ENCODE results near the gene SYNJ2.

The SYNJ2 gene

GRCh38 chr6:157996918-157997702 lies 15.4 kb downstream of the SYNJ2 start:
- no peak for DNase-seq (ENCODE audit: low spot score)

DNA sequence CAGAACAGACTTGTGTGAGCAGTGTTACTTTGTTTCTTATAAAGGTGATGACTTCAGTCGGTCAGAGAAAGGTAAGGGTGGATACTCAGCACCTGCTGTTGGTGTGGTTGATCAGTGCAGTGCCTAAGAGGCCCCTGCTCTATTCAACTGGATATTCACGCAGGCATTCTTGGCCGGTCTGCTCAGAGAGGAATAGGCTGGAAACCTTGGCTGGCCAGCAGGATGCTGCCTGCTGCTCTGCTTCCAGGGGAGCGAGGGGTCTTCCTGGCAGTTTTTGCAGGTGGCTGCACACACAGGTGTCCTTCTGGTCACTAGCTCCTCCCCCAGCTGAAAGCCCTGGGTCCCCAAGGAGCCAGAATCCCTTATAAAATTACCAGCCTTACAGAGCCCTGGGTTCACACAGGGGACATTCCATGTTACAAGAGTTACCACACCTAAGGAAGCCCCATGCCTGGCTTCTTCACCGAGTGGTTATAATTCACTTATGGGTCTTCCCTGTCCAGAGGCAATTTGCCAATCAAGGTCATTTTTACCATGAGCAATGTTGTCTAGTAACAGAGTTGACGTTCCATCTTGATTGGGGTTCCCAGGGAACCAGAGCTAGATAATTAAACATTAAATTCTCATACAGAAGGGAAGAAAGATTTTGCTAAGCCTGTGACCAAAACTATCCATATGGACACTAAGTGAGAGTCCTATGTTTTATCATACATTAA lies 16.4 kb downstream of the SYNJ2 start:
- no peak for DNase-seq (ENCODE audit: low spot score)

DNA sequence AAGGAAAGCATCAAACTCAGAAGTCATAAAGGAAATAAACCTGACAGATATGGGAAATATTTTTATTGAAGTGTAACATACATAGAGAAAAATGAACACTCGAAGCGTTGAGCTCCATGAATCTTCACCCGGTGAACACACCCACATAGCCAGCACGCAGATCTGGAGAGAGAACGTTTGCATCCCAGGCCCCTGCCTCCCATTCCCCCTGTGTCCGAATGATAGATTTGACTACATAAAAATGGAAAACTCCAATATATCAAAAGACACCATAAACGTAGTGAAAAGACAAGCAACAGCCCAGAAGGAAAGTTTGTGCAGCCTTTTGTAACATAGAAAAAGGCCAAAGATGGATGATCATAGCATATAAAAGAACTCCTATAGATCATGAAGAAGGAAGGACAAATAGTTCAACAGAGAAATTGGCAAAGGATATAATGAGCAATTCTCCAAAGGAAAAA lies 17.1 kb downstream of the SYNJ2 start:
- DNase-seq (ENCODE audit: low spot score) = no peak

DNA sequence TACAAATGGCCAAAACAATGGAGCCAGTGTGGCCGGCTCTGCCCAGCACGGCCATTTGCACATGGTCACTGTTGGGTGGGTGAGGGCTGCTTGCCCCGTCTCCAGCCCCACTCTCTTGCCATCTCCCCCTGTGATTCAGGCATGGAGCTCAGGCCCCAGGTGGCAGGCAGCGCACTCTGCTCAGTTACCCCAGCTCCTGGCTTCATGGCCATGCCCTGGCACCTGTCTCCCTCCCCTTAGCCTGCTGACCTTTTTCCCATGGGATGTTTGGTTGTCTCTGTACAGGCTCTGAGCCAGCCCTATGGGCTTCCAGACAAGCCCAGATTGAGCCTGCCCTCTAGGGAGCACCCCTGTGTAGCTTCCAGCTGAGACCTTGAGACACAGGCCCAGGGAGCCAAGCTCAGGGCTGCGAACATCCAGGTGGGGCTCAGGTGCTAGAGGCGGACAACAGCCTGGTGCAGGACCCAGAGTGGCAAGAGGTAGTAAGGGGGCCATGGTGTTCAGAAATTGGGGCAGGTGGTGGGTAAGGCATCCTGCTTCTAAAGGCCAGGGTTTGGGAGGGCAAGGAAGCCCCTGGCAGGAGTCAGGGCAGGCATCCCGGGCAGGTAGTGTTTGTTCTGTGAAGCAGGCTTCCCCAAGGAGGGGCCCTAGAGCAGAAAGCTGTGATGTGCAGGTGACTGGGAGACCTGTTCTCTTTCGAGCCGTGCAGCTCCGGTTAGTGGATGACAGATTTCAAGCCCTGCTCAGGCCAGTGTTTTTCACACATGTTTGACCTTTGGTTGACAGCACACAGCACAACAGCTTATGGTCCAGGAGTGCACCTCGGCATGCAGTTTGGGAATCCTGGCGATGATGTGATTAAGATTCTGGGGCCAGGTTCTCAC lies 17.7 kb downstream of the SYNJ2 start:
- DNase-seq (ENCODE audit: low spot score) = no peak

DNA sequence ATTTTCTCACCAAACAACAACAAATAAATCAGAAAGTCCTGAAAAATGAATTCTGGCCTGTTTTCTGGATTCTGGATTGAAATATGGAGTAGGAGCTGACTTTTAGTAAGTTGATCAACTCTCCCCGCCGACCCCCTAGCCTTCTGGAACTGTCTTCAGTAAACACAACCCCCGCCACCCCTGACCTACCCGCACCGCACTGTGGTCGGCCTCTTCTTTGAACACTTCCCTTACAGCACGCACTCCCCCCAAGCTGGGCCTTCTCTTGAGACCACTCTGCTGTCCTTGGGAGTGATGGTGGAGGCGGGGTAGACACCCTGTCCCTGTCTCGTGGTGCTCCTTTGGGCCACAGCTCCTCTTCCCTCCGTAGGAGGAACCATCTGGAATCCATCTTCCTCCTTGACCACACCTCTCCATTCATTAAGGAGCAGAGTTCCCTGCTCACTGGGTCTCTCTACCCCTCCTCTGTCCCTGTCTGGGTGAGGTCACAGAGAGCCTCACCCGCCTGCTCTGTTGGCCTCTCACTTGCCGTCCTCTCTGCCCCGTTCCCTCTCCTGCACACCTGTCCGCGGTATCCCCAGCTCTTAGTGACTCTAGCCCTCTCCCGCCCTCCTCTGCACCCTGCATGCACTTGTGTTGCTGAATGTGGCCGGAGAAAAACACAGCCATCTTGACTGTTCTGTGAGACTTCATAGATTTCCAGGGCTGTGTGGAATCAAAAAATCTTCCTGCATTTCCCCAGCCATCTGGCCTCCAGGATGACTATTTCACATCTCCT lies 19.1 kb downstream of the SYNJ2 start:
- DNase-seq (ENCODE audit: low spot score) = no peak

DNA sequence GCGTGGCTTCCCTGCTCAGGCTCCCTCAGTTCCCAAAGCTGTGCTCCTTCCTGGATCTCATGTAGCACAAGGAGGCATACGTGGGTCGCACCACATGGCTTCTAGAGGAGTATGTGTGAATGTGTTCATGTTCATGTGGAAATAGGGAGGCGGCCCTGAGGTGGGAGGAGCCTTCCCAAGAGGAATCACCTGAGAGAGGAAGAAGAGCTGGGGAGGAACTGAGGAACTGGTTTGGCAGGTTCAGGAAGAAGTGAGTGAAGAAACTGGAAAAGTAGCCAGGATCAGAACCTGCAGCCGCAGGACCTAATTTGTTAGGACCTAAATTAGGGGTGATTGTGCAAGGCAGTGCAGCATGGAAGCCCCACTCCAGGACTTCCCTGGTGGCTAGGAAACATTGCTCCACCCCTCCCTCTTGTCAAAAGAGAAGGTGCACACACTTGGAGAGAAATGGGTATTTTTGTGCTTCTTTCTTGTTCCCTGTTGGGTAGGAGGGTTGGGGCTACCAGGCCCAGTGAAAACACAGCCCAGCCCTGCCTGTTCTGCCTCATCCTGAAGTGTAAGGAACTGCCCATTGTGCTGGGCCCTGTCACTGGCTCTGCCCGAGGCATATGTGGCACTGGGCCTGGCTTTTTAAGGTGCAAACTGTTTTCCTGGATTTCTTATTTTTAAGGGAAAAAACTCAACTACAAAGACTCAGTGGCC lies 20.7 kb downstream of the SYNJ2 start:
- no peak for DNase-seq (ENCODE audit: low spot score)

DNA sequence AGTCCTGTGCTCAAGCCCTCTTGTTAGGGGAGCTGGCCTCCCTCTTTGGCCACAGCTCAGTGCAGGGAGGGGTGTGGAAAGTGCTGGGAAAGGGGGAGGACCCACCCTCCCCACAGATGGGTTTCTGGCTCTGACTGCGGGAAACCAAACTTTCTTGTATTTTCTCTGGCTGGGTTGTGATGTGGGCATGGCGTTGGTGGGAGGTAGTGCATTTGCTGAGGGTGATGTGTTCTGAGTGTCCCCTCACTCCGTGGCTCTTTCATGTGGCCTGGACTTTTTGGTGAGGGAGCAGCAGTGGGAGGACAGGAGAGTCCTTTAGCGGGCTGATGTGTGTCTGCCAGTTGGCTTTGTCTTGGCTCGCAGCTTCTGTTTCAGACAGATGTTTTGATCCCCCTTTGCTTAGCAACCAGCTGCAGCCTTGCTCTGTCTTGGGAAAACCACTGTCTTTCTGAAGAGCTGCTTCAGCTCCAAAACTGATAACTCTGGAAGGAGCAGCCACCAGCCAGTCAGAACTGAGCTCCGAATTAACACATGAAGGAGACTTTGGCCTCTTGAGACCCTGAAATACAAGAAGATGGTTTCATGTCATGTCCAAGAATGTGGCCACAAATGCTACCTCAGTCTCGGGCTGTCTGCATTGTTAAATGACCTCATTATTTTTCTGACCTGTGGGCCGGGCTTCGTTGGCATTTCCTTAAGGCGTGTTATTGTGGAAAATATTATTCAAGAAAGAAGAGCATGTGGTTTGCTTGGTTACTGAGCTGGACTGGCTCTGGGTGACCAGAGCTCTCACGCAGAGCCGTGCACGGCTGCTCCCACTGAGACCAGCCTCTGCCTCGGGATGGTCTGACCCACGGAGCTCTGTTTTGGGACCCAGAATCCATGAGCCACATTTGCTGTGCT lies 21.5 kb downstream of the SYNJ2 start:
- no peak for DNase-seq (ENCODE audit: low spot score)

GRCh38 chr6:158003910-158004700 lies 22.4 kb downstream of the SYNJ2 start:
- DNase-seq (ENCODE audit: low spot score) = no peak

GRCh38 chr6:158004701-158005095 lies 23.0 kb downstream of the SYNJ2 start:
- no peak for DNase-seq (ENCODE audit: low spot score)

DNA sequence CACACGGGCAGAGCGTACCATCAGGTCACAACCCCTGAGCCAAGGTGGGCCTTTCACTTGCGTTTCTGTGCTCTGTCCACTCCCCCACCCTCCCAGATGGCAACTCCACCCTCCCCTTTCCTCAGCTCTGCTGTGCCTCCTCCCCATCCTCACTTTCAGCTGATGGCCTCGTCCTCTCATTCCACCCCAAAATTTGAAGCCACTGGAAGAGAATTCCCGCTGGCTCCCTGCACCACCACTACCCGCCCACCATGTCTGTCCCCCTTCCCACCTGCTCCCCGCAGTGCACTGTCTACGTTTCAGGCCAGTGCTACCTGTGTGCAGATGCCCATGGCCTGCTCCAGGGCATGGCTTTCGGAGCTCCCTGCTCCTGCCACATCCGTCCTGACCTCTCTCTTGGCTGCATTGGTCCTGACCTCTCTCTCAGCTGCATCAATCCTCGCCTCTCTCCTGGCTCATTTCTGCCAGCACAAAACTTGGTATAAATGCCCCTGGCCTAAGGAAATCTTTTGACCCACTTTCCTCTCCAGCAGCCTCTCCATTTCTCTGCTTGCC lies 24.0 kb downstream of the SYNJ2 start:
- DNase-seq (ENCODE audit: low spot score) = no peak

- no peak for DNase-seq (ENCODE audit: low spot score)
Measured at GRCh38 chr6:158006331-158006730, 24.7 kb downstream of the SYNJ2 start.

GRCh38 chr6:158006821-158007570 lies 25.3 kb downstream of the SYNJ2 start:
- no peak for DNase-seq (ENCODE audit: low spot score)

GRCh38 chr6:158008864-158009113 lies 27.1 kb downstream of the SYNJ2 start:
- DNase-seq (ENCODE audit: low spot score) = no peak

DNA sequence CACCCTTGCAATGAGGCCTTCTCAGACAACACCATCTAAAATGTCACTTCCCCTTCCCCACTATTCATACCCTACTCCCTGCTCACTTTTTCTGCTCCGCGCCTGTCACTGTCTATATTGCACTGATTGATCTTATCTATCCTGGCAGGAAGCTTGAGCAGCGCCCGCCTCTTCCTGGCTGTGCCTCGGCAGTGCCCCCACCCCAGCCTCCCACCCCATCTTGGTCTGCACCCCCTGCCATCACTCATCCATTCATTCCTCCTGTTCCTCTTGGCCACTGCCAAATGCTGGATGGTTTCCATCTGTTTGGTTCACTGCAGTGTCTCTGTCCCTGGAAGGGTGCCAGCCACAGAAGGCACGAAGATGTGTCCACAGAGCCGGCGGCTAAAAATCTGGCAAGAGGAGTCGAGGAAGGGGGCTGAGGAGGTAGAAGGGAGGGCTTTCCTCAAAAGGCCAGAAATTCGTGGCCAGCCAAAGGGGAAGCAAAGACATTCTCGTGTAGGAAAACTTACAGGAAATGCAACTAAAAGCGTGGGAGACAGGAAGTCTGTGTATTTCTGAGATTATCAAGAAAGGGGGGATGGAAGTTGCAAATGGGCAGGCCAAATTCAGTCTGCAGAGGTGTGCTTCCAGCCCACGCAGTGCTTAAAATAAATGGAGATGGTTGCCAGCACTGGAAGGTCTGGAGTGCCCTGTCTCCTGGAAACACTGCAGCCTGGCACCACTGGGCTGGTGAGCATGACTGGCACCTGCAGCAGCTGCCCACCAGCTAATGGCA lies 27.6 kb downstream of the SYNJ2 start:
- DNase-seq (ENCODE audit: low spot score) = no peak

DNA sequence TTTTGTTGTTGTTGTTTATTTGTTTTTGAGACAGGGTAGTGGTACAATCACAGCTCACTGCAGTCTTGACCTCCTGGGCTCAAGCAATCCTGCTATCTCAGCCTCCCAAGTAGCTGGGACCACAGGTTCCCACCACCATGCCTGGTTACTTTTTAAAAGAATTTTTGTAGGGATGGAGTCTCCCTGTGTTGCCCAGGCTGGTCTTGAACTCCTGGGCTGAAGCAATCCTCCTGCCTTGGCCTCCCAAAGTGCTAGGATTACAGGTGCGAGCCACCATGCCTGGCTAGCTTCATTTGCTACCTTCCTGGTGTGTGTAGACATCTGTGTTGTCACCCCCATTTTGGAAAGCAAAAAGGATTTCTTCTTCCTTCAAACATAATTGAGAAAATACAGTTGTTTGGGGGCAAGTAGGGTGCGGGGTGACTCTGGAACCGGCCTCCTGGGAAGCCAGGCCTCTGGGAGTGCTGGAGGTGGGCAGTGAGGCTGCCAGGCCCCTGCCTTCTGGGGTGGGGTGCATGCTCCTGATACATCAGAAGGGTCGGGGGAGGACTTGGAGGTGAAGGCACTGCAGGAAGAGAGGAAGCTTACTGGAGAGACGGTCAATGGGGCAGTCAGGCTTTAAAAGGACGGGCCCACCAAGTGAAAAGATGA lies 28.4 kb downstream of the SYNJ2 start:
- no peak for DNase-seq (ENCODE audit: low spot score)

GRCh38 chr6:158010591-158011477 lies 29.2 kb downstream of the SYNJ2 start:
- DNase-seq (ENCODE audit: low spot score) = no peak

All from D341Med (cell line).